ENCODE measurements around the gene FGF8.
"Not testable (repeated sequence)": the region's sequence is repeated elsewhere in the genome, so short reads cannot be mapped to it uniquely, and the experiment has no call there.

Gene FGF8

GRCh38 chr10:101775273-101776160 is at the start of gene FGF8:
TSS of gene FGF8 (minus strand) at chr10:101776114. CDS start at chr10:101775900, 214 bp downstream.
- no peak for DNase-seq (ENCODE audit: low read depth)

GRCh38 chr10:101824736-101825135 is 48.8 kb upstream of the FGF8 start:
- DNase-seq (ENCODE audit: low read depth) = no peak

- peak; percentile 29 for DNase-seq (ENCODE audit: low read depth)
These were observed 43.1 kb upstream of the FGF8 start for GRCh38 chr10:101818872-101819633.

GRCh38 chr10:101818119-101818871 is 42.4 kb upstream of the FGF8 start, which contains the start of gene OGA:
TSS of gene OGA (minus strand) at chr10:101818444. CDS start at chr10:101818022, 422 bp downstream.
- peak; percentile 99 for DNase-seq (ENCODE audit: low read depth)

GRCh38 chr10:101817337-101818118 is 41.6 kb upstream of the FGF8 start:
- peak; percentile 19 for DNase-seq (ENCODE audit: low read depth)

- no peak for DNase-seq (ENCODE audit: low read depth)
These were observed 41.0 kb upstream of the FGF8 start for GRCh38 chr10:101816913-101817336.

GRCh38 chr10:101816376-101816775 is 40.5 kb upstream of the FGF8 start:
- DNase-seq (ENCODE audit: low read depth) = no peak

- no peak for DNase-seq (ENCODE audit: low read depth)
These were observed 38.7 kb upstream of the FGF8 start for GRCh38 chr10:101814466-101815071.

- DNase-seq (ENCODE audit: low read depth) = no peak
These were observed 36.7 kb upstream of the FGF8 start for GRCh38 chr10:101812606-101813005.

GRCh38 chr10:101807158-101807557 is 31.2 kb upstream of the FGF8 start:
- DNase-seq (ENCODE audit: low read depth) = no peak

GRCh38 chr10:101803511-101803910 is 27.6 kb upstream of the FGF8 start:
- DNase-seq (ENCODE audit: low read depth) = no peak

GRCh38 chr10:101797403-101798059 is 21.6 kb upstream of the FGF8 start:
- DNase-seq (ENCODE audit: low read depth) = no peak

- DNase-seq (ENCODE audit: low read depth) = no peak
These were observed 17.6 kb upstream of the FGF8 start for GRCh38 chr10:101793526-101793925.

- DNase-seq (ENCODE audit: low read depth) = no peak
These were observed 13.8 kb upstream of the FGF8 start for GRCh38 chr10:101789686-101790085.

GRCh38 chr10:101789231-101789630 is 13.3 kb upstream of the FGF8 start:
- DNase-seq (ENCODE audit: low read depth) = not testable (repeated sequence)

GRCh38 chr10:101785801-101786200 is 9.9 kb upstream of the FGF8 start:
- DNase-seq (ENCODE audit: low read depth) = no peak

GRCh38 chr10:101784558-101784957 is 8.6 kb upstream of the FGF8 start:
- no peak for DNase-seq (ENCODE audit: low read depth)

GRCh38 chr10:101783736-101784118 is 7.8 kb upstream of the FGF8 start:
- DNase-seq (ENCODE audit: low read depth) = no peak

- peak; percentile 67 for DNase-seq (ENCODE audit: low read depth)
These were observed 7.2 kb upstream of the FGF8 start, which contains the start of gene NPM3 for GRCh38 chr10:101782811-101783735. TSS of gene NPM3 (minus strand) at chr10:101783446. CDS start at chr10:101783390, 56 bp downstream.
